Epithelial cell of esophagus (primary cell): ENCODE data around the gene MAZ.

Experiments
- DNase-seq: peaks from one replicate; pipeline ENCODE4 v3.0.0; 2010; ENCODE audit warnings: low read depth
- H3K4me3 ChIP-seq: 2 replicates; pipeline ENCODE4 v1.5.1; 2011; ENCODE audit warnings: mild to moderate bottlenecking, low read length, control low read depth
- TF ChIP-seq, protein P1 (sequence below): IDR thresholded peaks from 2 replicates; pipeline ENCODE4 v1.5.1; 2011; ENCODE audit warnings: low read depth, mild to moderate bottlenecking, low read length, control low read depth, inconsistent platforms; ENCODE audit not compliant: insufficient read depth; ENCODE audit errors: missing control alignments

The MAZ gene

GRCh38 chr16:29815793-29816693 lies 9.7 kb downstream of the MAZ start, which contains the start of gene PAGR1:
PAGR1 (plus strand) TSS chr16:29816152; CDS start chr16:29816526, 374 bp downstream.
- TF ChIP-seq, protein P1, sequence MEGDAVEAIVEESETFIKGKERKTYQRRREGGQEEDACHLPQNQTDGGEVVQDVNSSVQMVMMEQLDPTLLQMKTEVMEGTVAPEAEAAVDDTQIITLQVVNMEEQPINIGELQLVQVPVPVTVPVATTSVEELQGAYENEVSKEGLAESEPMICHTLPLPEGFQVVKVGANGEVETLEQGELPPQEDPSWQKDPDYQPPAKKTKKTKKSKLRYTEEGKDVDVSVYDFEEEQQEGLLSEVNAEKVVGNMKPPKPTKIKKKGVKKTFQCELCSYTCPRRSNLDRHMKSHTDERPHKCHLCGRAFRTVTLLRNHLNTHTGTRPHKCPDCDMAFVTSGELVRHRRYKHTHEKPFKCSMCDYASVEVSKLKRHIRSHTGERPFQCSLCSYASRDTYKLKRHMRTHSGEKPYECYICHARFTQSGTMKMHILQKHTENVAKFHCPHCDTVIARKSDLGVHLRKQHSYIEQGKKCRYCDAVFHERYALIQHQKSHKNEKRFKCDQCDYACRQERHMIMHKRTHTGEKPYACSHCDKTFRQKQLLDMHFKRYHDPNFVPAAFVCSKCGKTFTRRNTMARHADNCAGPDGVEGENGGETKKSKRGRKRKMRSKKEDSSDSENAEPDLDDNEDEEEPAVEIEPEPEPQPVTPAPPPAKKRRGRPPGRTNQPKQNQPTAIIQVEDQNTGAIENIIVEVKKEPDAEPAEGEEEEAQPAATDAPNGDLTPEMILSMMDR = peak; percentile 80
- DNase-seq = peak; percentile 100
- H3K4me3 ChIP-seq = peak within 1 kb of the TSS; percentile 93

- TF ChIP-seq, protein P1 = no peak
These were observed 10.5 kb downstream of the MAZ start for GRCh38 chr16:29816694-29817441.

DNA sequence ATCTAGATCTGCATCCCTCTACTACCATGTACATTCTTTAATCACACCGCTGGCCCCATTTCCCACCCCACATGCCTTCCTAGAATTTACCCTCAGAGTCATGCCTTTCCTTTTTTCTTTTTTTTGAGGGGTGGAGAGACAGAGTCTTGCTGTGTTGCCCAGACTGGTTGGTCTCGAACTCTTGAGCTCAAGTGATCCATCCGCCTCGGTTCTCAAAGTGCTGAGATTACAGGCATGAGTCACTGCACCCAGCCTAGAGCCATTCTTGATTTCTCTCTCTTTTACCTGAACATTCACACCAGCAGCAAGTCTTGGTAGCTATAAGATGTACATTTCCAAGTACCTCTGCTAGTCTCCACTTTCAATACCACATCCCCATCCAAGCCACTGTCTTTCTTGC lies 11.8 kb downstream of the MAZ start:
- DNase-seq = peak; percentile 31
- TF ChIP-seq, protein P1 = no peak
- no peak overlapping the region for H3K4me3 ChIP-seq

More at GRCh38 chr16:29816694-29817441, 10.5 kb downstream of the MAZ start:
- peak; percentile 55 for DNase-seq
- peak overlapping the region; percentile 93 for H3K4me3 ChIP-seq

- DNase-seq = peak; percentile 44
- TF ChIP-seq, protein P1 = peak; percentile 43
- peak overlapping the region; percentile 92 for H3K4me3 ChIP-seq
These were observed 13.2 kb downstream of the MAZ start for GRCh38 chr16:29819506-29819905.

DNA sequence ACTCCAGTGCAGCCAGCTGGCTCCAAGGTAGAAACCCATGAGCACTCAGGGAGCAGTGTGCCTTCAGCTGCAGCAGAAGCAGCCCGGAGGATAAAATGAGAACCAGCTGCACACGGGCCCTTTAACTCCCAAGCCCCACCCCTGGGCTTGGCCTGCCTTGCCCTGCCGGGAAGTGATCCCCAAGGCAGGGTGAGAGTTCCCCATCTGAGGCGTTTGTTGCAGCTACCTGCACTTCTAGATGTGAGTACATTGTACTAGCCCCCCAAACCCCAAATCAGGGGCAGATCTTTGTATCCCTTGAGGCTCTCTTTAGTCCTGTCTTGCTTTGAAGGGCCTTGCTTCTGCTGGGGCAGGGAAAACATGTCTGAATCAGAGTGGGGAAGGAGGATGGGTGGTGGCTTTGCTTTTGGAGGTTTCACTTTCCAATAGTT lies 14.0 kb downstream of the MAZ start, which contains the start of gene MVP:
Gene MVP (plus strand): TSS at position 192 of the 431 bp plus-strand sequence. CDS start 10,088 bp downstream, outside the sequence.
- DNase-seq = peak; percentile 70
- peak within 1 kb of the TSS; percentile 92 for H3K4me3 ChIP-seq
- TF ChIP-seq, protein P1 = no peak

- H3K4me3 ChIP-seq = peak overlapping the region; percentile 92
- DNase-seq = peak; percentile 47
- TF ChIP-seq, protein P1 = no peak
These were observed 14.7 kb downstream of the MAZ start for GRCh38 chr16:29820730-29821642.
